Hepatocyte (in vitro differentiated cells): ENCODE data around the gene TBL1Y. TPM values are rescaled to one million over a fixed set of nuclear protein-coding genes. Genes with fewer than 3 reads are reported as not detected.

ENCODE experiments used
- DNase-seq: peaks from one replicate; pipeline ENCODE4 v3.0.0-alpha.2; 2016; ENCODE audit warnings: low spot score
- H2AFZ ChIP-seq: fragments of 200-600 bp; sonication (generic); 2 replicates; pipeline ENCODE4 v1.6.0; 2016; ENCODE audit warnings: antibody characterized with exemption, mild to moderate bottlenecking
- H3K27ac ChIP-seq: fragments of 200-600 bp; sonication (generic); 2 replicates; pipeline ENCODE4 v1.5.1; 2016; ENCODE audit warnings: mild to moderate bottlenecking
- H3K27me3 ChIP-seq: fragments of 200-600 bp; sonication (generic); 2 replicates; pipeline ENCODE4 v1.6.1; 2016
- H3K36me3 ChIP-seq: fragments of 200-600 bp; sonication (generic); replicated peaks from 2 replicates; pipeline ENCODE4 v1.5.1; 2016; ENCODE audit warnings: low read depth; ENCODE audit not compliant: insufficient read depth
- H3K4me1 ChIP-seq: fragments of 200-600 bp; sonication (generic); 2 replicates; pipeline ENCODE4 v1.5.1; 2016; ENCODE audit warnings: mild to moderate bottlenecking, moderate library complexity; ENCODE audit not compliant: insufficient read depth
- H3K4me2 ChIP-seq: fragments of 200-600 bp; sonication (generic); 2 replicates; pipeline ENCODE4 v1.6.0; 2016
- H3K4me3 ChIP-seq: fragments of 200-600 bp; sonication (generic); 2 replicates; pipeline ENCODE4 v1.5.1; 2016; ENCODE audit warnings: mild to moderate bottlenecking
- H3K79me2 ChIP-seq: fragments of 200-600 bp; sonication (generic); 2 replicates; pipeline ENCODE4 v1.6.0; 2017; ENCODE audit warnings: mild to moderate bottlenecking
- H3K9me2 ChIP-seq: fragments of 200-600 bp; sonication (generic); replicated peaks from 2 replicates; pipeline ENCODE4 v1.6.0; 2017; ENCODE audit warnings: mild to moderate bottlenecking; ENCODE audit not compliant: insufficient read depth
- H3K9me3 ChIP-seq: fragments of 200-600 bp; sonication (generic); 2 replicates; pipeline ENCODE4 v1.5.1; 2016; ENCODE audit warnings: low read depth, mild to moderate bottlenecking
- H4K20me1 ChIP-seq: fragments of 200-600 bp; sonication (generic); 2 replicates; pipeline ENCODE4 v1.6.0; 2016; ENCODE audit warnings: mild to moderate bottlenecking; ENCODE audit not compliant: insufficient read depth, poor library complexity, severe bottlenecking
- CTCF ChIP-seq: fragments of 200-600 bp; sonication (generic); IDR thresholded peaks from 2 replicates; pipeline ENCODE4 v1.5.1; 2016; ENCODE audit warnings: antibody characterized with exemption, mild to moderate bottlenecking; ENCODE audit not compliant: poor library complexity
- EZH2 ChIP-seq: fragments of 200-600 bp; sonication (generic); IDR thresholded peaks from 2 replicates; pipeline ENCODE4 v1.6.1; 2016; ENCODE audit warnings: antibody characterized with exemption, mild to moderate bottlenecking, borderline replicate concordance
- EZH2phosphoT487 ChIP-seq: fragments of 200-600 bp; sonication (generic); IDR thresholded peaks from one replicate; pipeline ENCODE4 v1.6.1; 2018; ENCODE audit warnings: antibody characterized with exemption, mild to moderate bottlenecking, low read depth, moderate library complexity; ENCODE audit not compliant: unreplicated experiment, severe bottlenecking
- WGBS: methylation state at CpG from one replicate; pipeline ENCODE4 v1.1.6; 2016; ENCODE audit warnings: low lambda C conversion rate; ENCODE audit errors: missing lambda C conversion rate; 5-methylcytosine and 5-hydroxymethylcytosine counted together
- polyA plus RNA-seq: library from polyadenylated mRNA; unstranded; fragments of >200 nt; fragmentation: Nextera tagmentation; extraction: Ambion mirVana; gene quantifications from 2 replicates; pipeline ENCODE4 v1.2.1, GENCODE V29; 2016
- total RNA-seq: library from RNA; depleted of rRNA; stranded (reverse); fragments of >200 nt; gene quantifications from 2 replicates; pipeline ENCODE4 v1.2.3, GENCODE V29; 2014

Gene TBL1Y
- total and polyA plus RNA-seq, 2 experiments from 2014 or later: not detected

GRCh38 chrY:6964732-6965131, 54.2 kb downstream of the TBL1Y start:
- Histone ChIP-seq H3K4me1 (no peaks in the 10 kb centered on the region), H3K4me2 (no peak overlapping the region), H3K36me3 (no peaks in the 10 kb centered on the region), H3K79me2 (no peaks in the 10 kb centered on the region), H3K27me3 (no peaks in the 10 kb centered on the region), H3K27ac (no peak overlapping the region), H3K9me2 (no peaks in the 10 kb centered on the region), H2AFZ (no peak overlapping the region), H3K9me3 (no peaks in the 10 kb centered on the region), H4K20me1 (no peaks in the 10 kb centered on the region), H3K4me3 (no peak overlapping the region)
- WGBS: no CpG with 5 or more reads among the region's 11 CpGs
- no peak for TF ChIP-seq CTCF
- no peak for TF ChIP-seq EZH2phosphoT487
- TF ChIP-seq EZH2: no peak
- DNase-seq: no peak

GRCh38 chrY:6966521-6966920, 56.0 kb downstream of the TBL1Y start:
- no peak overlapping the region for H3K4me2 ChIP-seq
- H3K9me3 ChIP-seq: no peaks in the 10 kb centered on the region
- H2AFZ ChIP-seq: no peak overlapping the region
- H3K27ac ChIP-seq: no peak overlapping the region
- H3K36me3 ChIP-seq: no peaks in the 10 kb centered on the region
- no peaks in the 10 kb centered on the region for H4K20me1 ChIP-seq
- no CpG with 5 or more reads among the region's 3 CpGs for WGBS
- no peak for DNase-seq
- H3K4me1 ChIP-seq: no peaks in the 10 kb centered on the region
- H3K79me2 ChIP-seq: no peaks in the 10 kb centered on the region
- H3K4me3 ChIP-seq: no peak overlapping the region
- H3K9me2 ChIP-seq: no peaks in the 10 kb centered on the region
- H3K27me3 ChIP-seq: no peaks in the 10 kb centered on the region
- TF ChIP-seq CTCF: no peak
- TF ChIP-seq EZH2phosphoT487: no peak
- no peak for TF ChIP-seq EZH2

GRCh38 chrY:6967736-6968135, 57.2 kb downstream of the TBL1Y start:
- TF ChIP-seq CTCF (no peak), EZH2 (no peak), EZH2phosphoT487 (no peak)
- Histone ChIP-seq H4K20me1 (no peaks in the 10 kb centered on the region), H3K9me2 (no peaks in the 10 kb centered on the region), H3K4me1 (no peaks in the 10 kb centered on the region), H3K27ac (no peak overlapping the region), H3K4me3 (no peak overlapping the region), H3K27me3 (no peaks in the 10 kb centered on the region), H3K9me3 (no peaks in the 10 kb centered on the region), H3K79me2 (no peaks in the 10 kb centered on the region), H3K4me2 (no peak overlapping the region), H2AFZ (no peak overlapping the region), H3K36me3 (no peaks in the 10 kb centered on the region)
- DNase-seq: no peak
- WGBS: no CpG with 5 or more reads among the region's 5 CpGs

GRCh38 chrY:6968191-6968590, 57.7 kb downstream of the TBL1Y start:
- no peaks in the 10 kb centered on the region for H3K9me2 ChIP-seq
- H3K27me3 ChIP-seq: no peaks in the 10 kb centered on the region
- H3K4me3 ChIP-seq: no peak overlapping the region
- H3K4me1 ChIP-seq: no peaks in the 10 kb centered on the region
- no peak overlapping the region for H2AFZ ChIP-seq
- no peak for TF ChIP-seq CTCF
- TF ChIP-seq EZH2phosphoT487: no peak
- no peak for TF ChIP-seq EZH2
- H3K79me2 ChIP-seq: no peaks in the 10 kb centered on the region
- H3K9me3 ChIP-seq: no peaks in the 10 kb centered on the region
- WGBS: no CpG with 5 or more reads among the region's 1 CpG
- H3K4me2 ChIP-seq: no peak overlapping the region
- no peaks in the 10 kb centered on the region for H4K20me1 ChIP-seq
- no peak overlapping the region for H3K27ac ChIP-seq
- H3K36me3 ChIP-seq: no peaks in the 10 kb centered on the region
- DNase-seq: no peak
